Measurements from ENCODE around the gene ZFAND2B.

- TF ChIP-seq, protein P1, sequence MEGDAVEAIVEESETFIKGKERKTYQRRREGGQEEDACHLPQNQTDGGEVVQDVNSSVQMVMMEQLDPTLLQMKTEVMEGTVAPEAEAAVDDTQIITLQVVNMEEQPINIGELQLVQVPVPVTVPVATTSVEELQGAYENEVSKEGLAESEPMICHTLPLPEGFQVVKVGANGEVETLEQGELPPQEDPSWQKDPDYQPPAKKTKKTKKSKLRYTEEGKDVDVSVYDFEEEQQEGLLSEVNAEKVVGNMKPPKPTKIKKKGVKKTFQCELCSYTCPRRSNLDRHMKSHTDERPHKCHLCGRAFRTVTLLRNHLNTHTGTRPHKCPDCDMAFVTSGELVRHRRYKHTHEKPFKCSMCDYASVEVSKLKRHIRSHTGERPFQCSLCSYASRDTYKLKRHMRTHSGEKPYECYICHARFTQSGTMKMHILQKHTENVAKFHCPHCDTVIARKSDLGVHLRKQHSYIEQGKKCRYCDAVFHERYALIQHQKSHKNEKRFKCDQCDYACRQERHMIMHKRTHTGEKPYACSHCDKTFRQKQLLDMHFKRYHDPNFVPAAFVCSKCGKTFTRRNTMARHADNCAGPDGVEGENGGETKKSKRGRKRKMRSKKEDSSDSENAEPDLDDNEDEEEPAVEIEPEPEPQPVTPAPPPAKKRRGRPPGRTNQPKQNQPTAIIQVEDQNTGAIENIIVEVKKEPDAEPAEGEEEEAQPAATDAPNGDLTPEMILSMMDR (IDR thresholded peaks at IDR 0.05) = no peak
- no peak for TF ChIP-seq POLR2A (IDR thresholded peaks at IDR 0.05)
These were observed 41.4 kb downstream of the ZFAND2B start for GRCh38 chr2:219247678-219248642.
